ENCODE results near the gene PPP6R2. TPM values are rescaled to one million over a fixed set of nuclear protein-coding genes. Genes with fewer than 3 reads are reported as not detected.

Gene PPP6R2
- total RNA-seq, 1 donor from 2014 or later, result 32.6 TPM

DNA sequence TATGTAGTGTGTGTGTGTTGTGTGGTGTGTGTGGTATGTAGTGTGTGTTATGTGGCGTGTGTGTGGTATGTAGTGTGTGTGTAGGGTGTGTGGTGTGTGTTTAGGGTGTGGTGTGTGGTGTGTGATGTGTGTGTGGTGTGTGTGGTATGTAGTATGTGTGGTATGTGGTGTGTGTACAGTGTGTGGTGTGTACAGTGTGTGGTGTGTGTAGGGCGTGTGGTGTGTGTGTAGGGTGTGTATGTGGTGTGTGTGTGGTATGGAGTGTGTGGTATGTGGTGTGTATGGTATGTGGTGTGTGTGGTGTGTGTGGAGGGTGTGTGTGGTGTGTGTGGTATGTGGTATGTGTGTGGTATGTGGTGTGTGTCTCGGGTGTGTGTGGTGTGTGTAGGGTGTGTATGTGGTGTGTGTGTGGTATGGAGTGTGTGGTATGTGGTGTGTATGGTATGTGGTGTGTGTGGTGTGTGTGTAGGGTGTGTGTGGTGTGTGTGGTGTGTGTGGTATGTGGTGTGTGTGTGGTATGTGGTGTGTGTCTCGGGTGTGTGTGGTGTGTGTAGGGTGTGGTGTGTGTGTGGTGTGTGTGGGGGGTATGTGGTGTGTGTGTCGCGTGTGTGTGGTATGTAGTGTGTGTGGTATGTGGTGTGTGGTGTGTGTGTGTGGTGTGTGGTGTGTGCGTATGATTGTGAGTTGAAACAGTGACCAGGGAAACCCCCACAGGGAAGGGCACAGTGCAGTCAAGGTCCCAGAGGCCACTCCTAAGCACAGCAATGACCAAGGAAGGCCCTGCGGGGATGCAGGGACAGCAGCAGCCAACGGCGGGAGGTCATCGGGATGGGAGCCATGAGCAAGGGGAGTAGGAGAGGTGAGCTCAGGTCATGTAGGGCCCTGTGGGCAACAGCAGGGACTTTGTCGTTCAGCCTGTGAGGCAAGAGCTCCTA, 2.9 kb upstream of the PPP6R2 start:
- Histone ChIP-seq H3K4me3 (no peak overlapping the region), H3K4me1 (no peaks in the 10 kb centered on the region), H2AFZ (replicated peaks) (no peak overlapping the region), H3K9ac (no peak overlapping the region), H4K20me1 (ENCODE audit: low read depth) (no peaks in the 10 kb centered on the region), H3K36me3 (no peaks in the 10 kb centered on the region), H3K27me3 (peaks cover 5% of the 10 kb centered on the region), H3K4me2 (no peak overlapping the region), H3K27ac (no peak overlapping the region), H3K9me3 (ENCODE audit: low read depth) (no peaks in the 10 kb centered on the region), H3K79me2 (ENCODE audit: low read depth) (no peaks in the 10 kb centered on the region), H3F3A (ENCODE audit: low read depth) (peaks cover 50% of the 10 kb centered on the region)
- TF ChIP-seq, protein P1, sequence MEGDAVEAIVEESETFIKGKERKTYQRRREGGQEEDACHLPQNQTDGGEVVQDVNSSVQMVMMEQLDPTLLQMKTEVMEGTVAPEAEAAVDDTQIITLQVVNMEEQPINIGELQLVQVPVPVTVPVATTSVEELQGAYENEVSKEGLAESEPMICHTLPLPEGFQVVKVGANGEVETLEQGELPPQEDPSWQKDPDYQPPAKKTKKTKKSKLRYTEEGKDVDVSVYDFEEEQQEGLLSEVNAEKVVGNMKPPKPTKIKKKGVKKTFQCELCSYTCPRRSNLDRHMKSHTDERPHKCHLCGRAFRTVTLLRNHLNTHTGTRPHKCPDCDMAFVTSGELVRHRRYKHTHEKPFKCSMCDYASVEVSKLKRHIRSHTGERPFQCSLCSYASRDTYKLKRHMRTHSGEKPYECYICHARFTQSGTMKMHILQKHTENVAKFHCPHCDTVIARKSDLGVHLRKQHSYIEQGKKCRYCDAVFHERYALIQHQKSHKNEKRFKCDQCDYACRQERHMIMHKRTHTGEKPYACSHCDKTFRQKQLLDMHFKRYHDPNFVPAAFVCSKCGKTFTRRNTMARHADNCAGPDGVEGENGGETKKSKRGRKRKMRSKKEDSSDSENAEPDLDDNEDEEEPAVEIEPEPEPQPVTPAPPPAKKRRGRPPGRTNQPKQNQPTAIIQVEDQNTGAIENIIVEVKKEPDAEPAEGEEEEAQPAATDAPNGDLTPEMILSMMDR (IDR thresholded peaks at IDR 0.05), result no peak
- TF ChIP-seq EZH2phosphoT487 (IDR thresholded peaks at IDR 0.05), result no peak
- no peak for TF ChIP-seq EZH2 (IDR thresholded peaks at IDR 0.05)
- Mint-ChIP-seq H3K36me3 (no peaks in the 10 kb centered on the region), H3K4me3 (no peak overlapping the region), H3K9me3 (no peaks in the 10 kb centered on the region), H3K27me3 (ENCODE audit: insufficient read depth, low read depth) (no peaks in the 10 kb centered on the region), H3K27ac (no peak overlapping the region), H3K4me1 (peaks cover 3% of the 10 kb centered on the region)
- peak; percentile 56 for DNase-seq (ENCODE audit: low spot score)

DNA sequence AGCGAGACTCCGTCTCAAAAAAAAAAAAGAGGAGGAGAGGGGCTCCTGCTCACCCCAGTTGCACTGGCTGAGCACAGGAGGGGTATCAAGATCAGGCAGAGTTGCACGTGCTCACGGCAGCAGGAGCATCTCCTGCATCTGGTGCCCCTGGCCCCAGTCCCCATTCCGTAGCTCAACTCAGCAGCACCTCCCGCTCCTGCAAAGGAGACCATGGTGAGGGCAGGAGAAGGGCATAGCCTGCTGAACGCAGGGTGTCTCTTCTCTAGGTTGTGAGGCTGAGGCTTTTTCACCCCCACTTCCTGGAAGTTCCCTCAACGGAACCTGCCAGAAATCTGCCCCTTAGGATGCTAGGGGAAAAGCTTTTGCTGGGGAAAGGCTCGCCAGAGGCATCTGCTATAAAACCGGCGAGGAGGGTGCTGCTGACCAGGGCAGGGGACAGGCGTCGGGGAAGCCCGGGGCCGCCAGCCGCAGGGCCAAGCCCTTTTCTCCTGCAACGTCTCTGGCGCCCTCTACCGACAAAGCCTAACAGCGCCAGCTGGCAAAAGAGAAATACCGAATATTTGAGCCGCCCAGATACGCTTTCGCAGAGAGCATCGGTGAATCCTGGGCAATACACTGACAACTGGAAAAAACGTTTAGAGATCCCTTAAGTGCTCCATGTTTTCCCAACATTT, 1.0 kb upstream of the PPP6R2 start:
- H3F3A ChIP-seq (ENCODE audit: low read depth), result peaks cover 50% of the 10 kb centered on the region

DNA sequence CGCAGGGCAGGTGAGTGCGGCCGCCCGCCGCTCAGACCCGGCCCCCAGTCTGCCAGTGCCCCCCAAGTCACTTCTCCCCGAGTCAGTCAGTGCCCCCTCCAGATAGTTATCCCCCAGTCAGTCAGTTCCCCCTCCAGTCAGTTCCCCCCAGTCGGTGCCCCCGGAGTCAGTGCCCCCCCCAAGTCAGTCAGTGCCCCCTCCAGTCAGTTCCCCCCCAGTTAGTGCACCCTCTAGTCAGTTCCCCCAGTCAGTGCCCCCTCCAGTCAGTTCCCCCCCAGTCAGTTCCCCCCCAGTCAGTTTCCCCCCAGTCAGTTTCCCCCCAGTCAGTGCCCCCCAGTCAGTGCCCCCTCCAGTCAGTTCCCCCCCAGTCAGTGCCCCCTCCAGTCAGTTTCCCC, 411 bp downstream of the PPP6R2 start:
- Mint-ChIP-seq H3K27me3 (ENCODE audit: insufficient read depth, low read depth) (no peaks in the 10 kb centered on the region), H3K9me3 (no peaks in the 10 kb centered on the region)
- peak overlapping the region; percentile 83 for H3K4me2 ChIP-seq

More for the DNA sequence above, 1.0 kb upstream of the PPP6R2 start:
- H3K79me2 ChIP-seq (ENCODE audit: low read depth), result no peaks in the 10 kb centered on the region
- peaks cover 7% of the 10 kb centered on the region for H3K4me1 Mint-ChIP-seq
- H4K20me1 ChIP-seq (ENCODE audit: low read depth), result peaks cover 11% of the 10 kb centered on the region
- H3K4me2 ChIP-seq, result peak overlapping the region; percentile 83
- H3K27ac ChIP-seq, result no peak overlapping the region
- H3K27ac Mint-ChIP-seq, result peak overlapping the region; percentile 58
- H3K9me3 ChIP-seq (ENCODE audit: low read depth), result no peaks in the 10 kb centered on the region
- peak overlapping the region; percentile 80 for H2AFZ ChIP-seq (replicated peaks)
- no peaks in the 10 kb centered on the region for H3K4me1 ChIP-seq
- no peaks in the 10 kb centered on the region for H3K9me3 Mint-ChIP-seq
- H3K9ac ChIP-seq, result no peak overlapping the region
- no peaks in the 10 kb centered on the region for H3K36me3 Mint-ChIP-seq
- peaks cover 5% of the 10 kb centered on the region for H3K27me3 ChIP-seq
- H3K36me3 ChIP-seq, result no peaks in the 10 kb centered on the region
- H3K4me3 ChIP-seq, result peak overlapping the region; percentile 94
- TF ChIP-seq EZH2 (IDR thresholded peaks at IDR 0.05), result peak; percentile 40
- TF ChIP-seq, protein P1 (IDR thresholded peaks at IDR 0.05), result peak; percentile 98
- peak; percentile 36 for TF ChIP-seq EZH2phosphoT487 (IDR thresholded peaks at IDR 0.05)
- peak; percentile 96 for DNase-seq (ENCODE audit: low spot score)
- H3K27me3 Mint-ChIP-seq (ENCODE audit: insufficient read depth, low read depth), result no peaks in the 10 kb centered on the region
- peak overlapping the region; percentile 88 for H3K4me3 Mint-ChIP-seq

More for the DNA sequence above, 411 bp downstream of the PPP6R2 start:
- Mint-ChIP-seq H3K4me1 (peaks cover 7% of the 10 kb centered on the region), H3K36me3 (no peaks in the 10 kb centered on the region), H3K27ac (no peak overlapping the region), H3K4me3 (peak overlapping the region; percentile 77)
- Histone ChIP-seq H3K9me3 (ENCODE audit: low read depth) (no peaks in the 10 kb centered on the region), H3F3A (ENCODE audit: low read depth) (peaks cover 38% of the 10 kb centered on the region), H3K4me1 (no peaks in the 10 kb centered on the region), H2AFZ (replicated peaks) (peak overlapping the region; percentile 72), H3K27me3 (peaks cover 5% of the 10 kb centered on the region), H3K4me3 (peak overlapping the region; percentile 94), H4K20me1 (ENCODE audit: low read depth) (peaks cover 25% of the 10 kb centered on the region), H3K36me3 (no peaks in the 10 kb centered on the region), H3K9ac (peak overlapping the region; percentile 86), H3K27ac (peak overlapping the region; percentile 74), H3K79me2 (ENCODE audit: low read depth) (peaks cover 12% of the 10 kb centered on the region)
- TF ChIP-seq, protein P1 (IDR thresholded peaks at IDR 0.05), result no peak
- TF ChIP-seq EZH2phosphoT487 (IDR thresholded peaks at IDR 0.05) (no peak), EZH2 (IDR thresholded peaks at IDR 0.05) (no peak)
- DNase-seq (ENCODE audit: low spot score), result no peak
